ENCODE measurements around the gene TCP11.

TCP11 gene

DNA sequence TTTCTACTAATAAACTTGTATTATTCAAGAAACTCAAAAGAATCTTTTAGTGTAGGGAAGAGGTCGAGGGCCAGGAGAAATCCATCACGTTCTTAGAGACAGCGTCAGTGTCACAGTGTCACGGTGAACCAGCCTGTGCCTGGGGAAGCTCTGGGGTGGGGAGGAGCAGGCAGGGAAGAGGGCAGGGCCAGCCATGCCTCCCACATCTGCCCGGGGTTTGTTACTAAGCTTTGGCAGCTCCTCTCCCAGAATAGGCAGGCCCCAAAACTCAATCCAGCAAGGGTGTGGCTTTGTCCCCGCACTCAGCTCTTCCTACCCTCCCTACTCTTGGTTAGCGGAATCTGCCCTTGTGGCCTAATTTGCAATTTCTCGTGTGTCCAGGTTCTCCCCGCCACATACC is 72.9 kb downstream of the TCP11 start:
- no peak overlapping the region for H3K27ac Mint-ChIP-seq
- no peaks in the 10 kb centered on the region for H3K36me3 Mint-ChIP-seq
- no peak for DNase-seq
- no peaks in the 10 kb centered on the region for H3K9me3 Mint-ChIP-seq
- CTCF ChIA-PET, result no interaction called here
- H3K4me3 Mint-ChIP-seq, result no peak overlapping the region
- H3K27me3 Mint-ChIP-seq, result no peaks in the 10 kb centered on the region
- H3K4me1 Mint-ChIP-seq, result peaks cover 3% of the 10 kb centered on the region

Measured in activated naive CD4-positive, alpha-beta T cell treated with anti-CD3 and anti-CD28 coated beads, Interleukin-2, amount 10 ng/mL, durations not matched to agents 7 days and 5 days (primary cell).